HG03064 (cell line): ENCODE results near the gene PNMA6E.

ENCODE experiments used
- ATAC-seq: cut with Tn5 transposase; IDR thresholded peaks from one replicate; pipeline ENCODE4 v1.9.1; 2021; ENCODE audit warnings: low read depth; ENCODE audit not compliant: unreplicated experiment

Gene PNMA6E

GRCh38 chrX:153401133-153401764, at the start of gene PNMA6E:
Gene PNMA6E, minus strand, starts transcription at chrX:153401350. Its CDS starts 2,501 bp downstream, at chrX:153398849.
- ATAC-seq = no peak

DNA sequence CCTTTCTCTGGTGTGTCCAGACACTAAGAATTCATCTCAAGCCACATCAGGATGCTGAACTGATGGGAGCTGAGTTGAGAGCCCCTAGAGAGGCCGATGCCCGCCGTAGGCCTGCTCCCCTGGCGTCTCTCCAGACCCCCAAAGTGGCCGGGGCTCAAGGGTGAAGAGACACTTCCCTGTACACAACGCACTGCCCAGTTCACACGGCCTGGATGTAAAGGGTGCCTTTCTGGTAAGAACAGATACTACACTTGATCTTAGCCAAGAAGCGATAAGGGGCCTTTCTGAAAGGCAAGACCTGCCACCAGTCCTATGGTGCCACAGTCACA, 49.8 kb upstream of the PNMA6E start:
- no peak for ATAC-seq

DNA sequence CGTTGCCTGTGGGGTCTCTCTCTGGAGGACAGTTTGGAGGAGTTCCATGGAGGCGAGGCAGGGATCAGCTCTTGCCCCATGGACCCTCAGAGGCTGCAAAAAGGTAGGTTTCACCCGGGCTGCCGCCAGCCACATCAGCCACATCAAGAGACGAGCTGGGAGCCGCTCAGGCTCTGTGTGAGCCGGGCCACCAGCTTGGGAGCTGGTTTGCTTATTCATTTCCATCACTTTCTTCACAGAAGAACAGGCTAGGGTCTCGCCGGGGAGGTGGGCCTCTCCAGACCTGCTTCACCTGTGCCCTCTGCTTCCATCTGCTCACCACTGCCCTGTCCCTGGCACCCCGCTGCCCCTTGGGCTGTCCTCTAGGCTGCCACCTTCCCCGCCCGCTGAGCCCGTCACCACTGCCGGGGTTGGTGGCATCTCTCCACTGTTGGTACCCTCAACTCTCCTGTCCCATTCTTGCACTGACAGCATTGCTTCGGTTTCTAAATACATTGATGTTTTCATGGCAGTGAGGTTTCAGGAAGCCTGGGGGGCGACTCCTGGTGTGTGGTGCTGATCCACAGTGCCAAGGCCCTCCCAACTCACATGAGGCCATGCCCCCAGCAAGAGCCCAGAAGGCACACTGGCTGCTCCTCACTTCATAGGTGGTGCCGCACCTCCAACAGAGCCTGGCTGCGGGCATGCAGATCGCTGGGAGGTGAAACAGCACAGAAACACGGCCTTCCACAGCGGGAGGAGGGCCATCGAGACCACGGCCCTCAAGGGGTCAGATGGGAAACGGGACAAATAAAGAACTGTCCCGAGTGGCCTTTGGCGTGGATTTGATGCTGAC, 49.2 kb upstream of the PNMA6E start:
- no peak for ATAC-seq

- no peak for ATAC-seq
Observed at GRCh38 chrX:153449368-153450113, 48.4 kb upstream of the PNMA6E start.

- no peak for ATAC-seq
Observed at GRCh38 chrX:153448556-153449367, 47.6 kb upstream of the PNMA6E start.

DNA sequence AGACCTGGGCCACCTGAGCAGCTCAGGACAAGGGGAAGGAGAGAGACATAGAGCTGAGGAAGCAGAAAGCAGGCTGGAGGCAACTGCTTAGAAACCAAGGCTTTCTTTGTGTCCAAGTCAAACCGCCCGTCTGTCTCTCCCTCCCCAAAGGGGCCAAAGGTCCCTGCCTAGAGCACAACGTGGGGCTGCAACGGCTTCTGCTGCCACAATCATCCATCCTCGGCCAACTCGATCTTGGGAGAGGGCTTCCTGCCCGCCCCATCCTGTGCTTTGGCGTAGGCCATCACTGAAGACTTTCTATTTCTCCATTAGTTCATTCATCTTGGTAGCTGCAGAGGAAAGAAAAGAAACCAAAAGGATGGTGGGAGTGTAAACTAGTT, 46.4 kb upstream of the PNMA6E start:
- no peak for ATAC-seq

- no peak for ATAC-seq
Observed at GRCh38 chrX:153446950-153447580, 45.9 kb upstream of the PNMA6E start.

DNA sequence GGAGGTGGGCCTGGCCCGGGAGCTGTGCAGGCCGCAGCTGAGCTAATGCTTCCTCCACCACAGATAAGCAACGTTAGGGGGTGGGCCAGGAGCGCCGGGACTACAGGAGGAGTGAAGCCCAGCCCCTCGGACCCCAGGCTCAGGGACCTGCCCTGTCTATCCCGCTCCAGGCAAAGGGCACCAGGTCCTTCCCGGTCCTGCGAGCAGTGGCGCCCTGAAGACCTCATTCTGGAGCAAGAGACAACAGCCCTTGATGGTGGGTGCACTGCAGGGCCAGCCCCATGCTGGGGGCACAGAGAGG, 45.4 kb upstream of the PNMA6E start:
- no peak for ATAC-seq

DNA sequence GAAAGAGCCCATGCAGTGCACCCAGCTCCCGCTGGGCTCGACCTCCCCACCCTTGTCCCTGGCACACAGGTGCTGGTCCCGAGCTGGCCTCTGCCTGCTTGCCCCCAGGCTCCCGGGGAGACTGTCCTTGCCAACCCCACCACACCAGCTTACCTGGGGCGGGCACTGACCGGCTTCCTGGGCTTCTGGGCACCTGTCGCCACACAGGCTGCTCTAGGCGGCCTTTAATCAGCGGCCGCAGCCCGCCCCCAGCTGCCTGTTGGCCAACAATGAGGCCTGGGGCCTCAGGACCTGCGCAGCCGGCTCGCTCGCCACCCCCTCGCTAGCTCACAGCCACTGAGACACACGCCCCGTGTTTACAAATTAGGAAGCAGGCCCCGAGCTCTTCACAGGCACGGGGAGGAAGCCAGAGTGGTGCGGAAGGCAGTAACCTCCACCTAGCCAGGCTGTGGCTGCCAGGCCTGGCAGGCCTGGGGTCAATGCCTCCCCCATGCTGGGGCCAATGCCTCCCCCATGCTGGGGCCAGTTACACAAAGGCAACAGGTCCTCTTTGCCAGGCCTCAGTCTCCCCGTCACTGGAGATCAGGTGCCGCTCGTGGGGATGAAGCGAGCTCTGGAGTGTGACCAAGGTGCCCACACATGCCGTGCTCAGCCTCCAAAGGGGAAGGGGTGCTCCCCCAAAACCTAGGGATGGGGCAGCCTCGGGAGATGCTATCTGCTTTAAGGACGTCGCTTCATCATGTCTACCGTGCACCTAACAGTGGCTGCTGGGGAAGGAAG, 44.9 kb upstream of the PNMA6E start, which contains the start of gene TREX2:
TSS of gene TREX2 (minus strand) at position 201 of the 780 bp plus-strand sequence. CDS start 626 bp downstream, outside the sequence.
- ATAC-seq = no peak

- ATAC-seq = no peak
Observed at GRCh38 chrX:153445106-153445855, 44.1 kb upstream of the PNMA6E start.

- no peak for ATAC-seq
Observed at GRCh38 chrX:153444333-153445011, 43.3 kb upstream of the PNMA6E start.

GRCh38 chrX:153443476-153444332, 42.6 kb upstream of the PNMA6E start:
- ATAC-seq = no peak

DNA sequence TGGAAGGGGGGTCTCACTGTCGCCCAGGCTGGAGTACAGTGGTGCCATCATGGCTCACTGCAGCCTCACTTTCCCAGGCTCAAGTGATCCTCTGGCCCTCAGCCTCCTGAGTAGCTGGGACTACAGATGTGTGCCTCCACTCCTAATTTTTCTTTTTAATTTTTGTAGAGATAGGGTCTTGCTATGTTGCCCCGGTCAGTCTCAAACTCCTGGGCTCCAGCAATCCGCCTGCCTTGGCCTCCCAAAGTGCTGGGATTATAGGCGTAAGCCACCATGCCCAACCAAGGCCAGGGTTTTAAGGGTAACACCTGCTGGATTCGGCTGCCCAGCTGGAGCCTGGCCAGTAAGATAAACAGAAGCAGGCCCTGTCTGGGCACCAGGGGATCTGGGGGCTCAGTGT, 41.3 kb upstream of the PNMA6E start:
- ATAC-seq = no peak

GRCh38 chrX:153441981-153442380, 40.8 kb upstream of the PNMA6E start:
- ATAC-seq = no peak

DNA sequence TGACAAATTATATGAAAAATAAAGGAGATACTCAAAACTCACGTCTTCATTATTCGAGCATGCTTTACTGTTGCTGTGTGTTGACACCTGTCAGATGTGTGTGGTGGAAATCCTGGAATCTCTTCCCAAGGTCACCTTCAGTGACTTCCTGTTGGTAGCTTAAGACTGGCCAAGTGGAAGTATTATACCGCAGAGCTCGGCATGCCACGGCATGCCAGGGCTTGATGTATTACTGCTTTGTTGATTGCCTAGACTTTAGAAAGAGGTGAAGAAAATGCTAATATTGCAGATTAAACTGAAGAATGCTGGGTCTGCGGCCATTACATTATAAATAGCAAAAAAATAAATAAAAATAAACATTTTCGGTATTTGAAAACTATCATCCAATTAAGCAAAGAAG, 40.1 kb upstream of the PNMA6E start:
- no peak for ATAC-seq

- no peak for ATAC-seq
Observed at GRCh38 chrX:153440556-153441135, 39.5 kb upstream of the PNMA6E start.

DNA sequence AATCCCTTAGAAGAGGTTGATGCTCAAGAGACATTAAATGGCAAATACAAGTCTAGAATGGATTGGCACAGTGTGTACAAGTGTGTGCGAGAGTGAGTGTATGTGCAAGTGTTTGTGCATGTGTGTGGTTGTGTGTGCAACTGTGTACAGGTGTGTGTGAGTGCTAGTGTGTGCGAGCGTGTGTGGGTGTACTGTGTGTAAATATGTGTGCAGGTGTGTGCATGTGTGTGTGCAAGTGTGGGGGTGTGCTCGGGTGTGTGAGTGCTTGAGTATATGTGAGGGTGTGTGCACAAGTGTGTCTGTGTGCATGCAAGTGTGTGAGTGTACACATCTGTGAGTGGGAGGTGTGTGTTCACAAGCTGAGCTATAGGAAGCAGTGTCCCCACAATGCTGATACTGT, 38.8 kb upstream of the PNMA6E start:
- no peak for ATAC-seq
